Transverse colon (tissue), 4 donors: ENCODE results near the gene SYS1. TPM values are rescaled to one million over a fixed set of nuclear protein-coding genes. Genes with fewer than 3 reads are reported as not detected.

Experiments
- DNase-seq: peaks from one replicate; pipeline ENCODE4 v3.0.0-alpha.2; 2019
- H3K27ac ChIP-seq, 4 donors: fragments of 200-600 bp; sonication (generic); 2 replicates each; pipeline ENCODE4 v1.5.1; 2016 to 2018; ENCODE audit warnings: inconsistent platforms in 4 of 4
- H3K27me3 ChIP-seq: fragments of 200-600 bp; sonication (generic); 2 replicates; pipeline ENCODE4 v1.5.1; 2017; ENCODE audit warnings: inconsistent platforms
- H3K36me3 ChIP-seq, 4 donors: fragments of 200-600 bp; sonication (generic); 2 replicates each; pipeline ENCODE4 v1.5.1; 2017 to 2019; ENCODE audit warnings: inconsistent platforms in 4 of 4
- H3K4me1 ChIP-seq, 4 donors: fragments of 200-600 bp; sonication (generic); 2 replicates each; pipeline ENCODE4 v1.5.1; 2017 to 2020; ENCODE audit warnings: inconsistent platforms in 4 of 4
- H3K4me3 ChIP-seq, 4 donors: fragments of 200-600 bp; sonication (generic); 1 replicate in 1 of 4; 2 replicates in 3 of 4; pipeline versions ENCODE4 v1.5.1 to v1.6.1; 2017 to 2019; ENCODE audit warnings: inconsistent platforms in 4 of 4
- H3K9me3 ChIP-seq, 2 donors: fragments of 200-600 bp; sonication (generic); 2 replicates each; pipeline ENCODE4 v1.5.1; 2017 to 2019; ENCODE audit warnings: inconsistent platforms in 2 of 2
- CTCF ChIP-seq, 5 experiments: fragments of 200-600 bp in 3 of 5; fragments of 450-650 bp in 2 of 5; sonication (generic) in 3 of 5; IDR thresholded peaks; 1 replicate in 2 of 5; 2 replicates in 3 of 5; pipeline ENCODE4 v1.5.1; 2016 to 2017; ENCODE audit warnings: antibody characterized with exemption in 5 of 5, inconsistent platforms in 3 of 5, mild to moderate bottlenecking in 2 of 5, moderate library complexity in 1 of 5
- EP300 ChIP-seq: sonication (generic); formaldehyde crosslinking; IDR thresholded peaks from one replicate; pipeline ENCODE4 v1.6.1; 2017; ENCODE audit warnings: antibody characterized with exemption, low read depth
- POLR2A ChIP-seq: fragments of 450-650 bp; IDR thresholded peaks from one replicate; pipeline ENCODE4 v1.6.1; 2016; ENCODE audit warnings: antibody characterized with exemption, mild to moderate bottlenecking, moderate library complexity
- POLR2AphosphoS5 ChIP-seq, 3 donors: sonication (generic); formaldehyde crosslinking; IDR thresholded peaks; one replicate each; pipeline ENCODE4 v1.6.1; 2016; ENCODE audit warnings: antibody characterized with exemption in 3 of 3
- WGBS, 2 donors: methylation state at CpG; one replicate each; pipeline ENCODE4 v1.1.5; 2018; ENCODE audit warnings: low coverage in 1 of 2; 5-methylcytosine and 5-hydroxymethylcytosine counted together
- in situ Hi-C, 4 donors: fragments of 200-750 bp; cut with MboI; loops; one replicate each; pipeline versions ENCODE4 v1.15.0 to v1.15.1; 2017; ENCODE audit warnings: low sequenced_read_pairs in 3 of 4, low pct_ligation_motif_present in 1 of 4, low pct_unique_long_range_greater_than_20kb in 1 of 4
- intact Hi-C: fragments of 100-400 bp; cut with DNase I; formaldehyde crosslinking; loops from one replicate; pipeline ENCODE4 v1.15.1; 2023; ENCODE audit warnings: low total_unique reads
- total RNA-seq, 4 donors: library from RNA; depleted of rRNA; stranded (reverse); fragments of >200 nt; gene quantifications; one replicate each; pipeline ENCODE4 v1.1.0, GENCODE V29; 2016

The SYS1 gene
- total RNA-seq, 4 donors from 2014 or later, result 5.6 to 64.7 (median 38.4) TPM

GRCh38 chr20:45320948-45321595, 41.9 kb upstream of the SYS1 start:
- no peaks in the 10 kb centered on the region for H3K36me3 ChIP-seq
- peaks cover 19% of the 10 kb centered on the region for H3K27me3 ChIP-seq
- intact Hi-C loops, result no loop called here
- DNase-seq, result no peak
- 60 to 76% methylated on average over 5 of the region's 5 CpGs for WGBS, 2 donors
- no peak overlapping the region for H3K4me3 ChIP-seq
- in situ Hi-C loops, result loop anchor here in 2 of 4 donors (10.0 to 25.0 kb wide), 3 partner anchors 116 to 454 kb away; no protein-coding TSS in a partner anchor
- no peaks in the 10 kb centered on the region for H3K9me3 ChIP-seq
- H3K4me1 ChIP-seq, result peaks cover 5 to 35% (median 24%) of the 10 kb centered on the region in 4 donors
- TF ChIP-seq POLR2AphosphoS5 (IDR thresholded peaks at IDR 0.05), result no peak
- no peak for TF ChIP-seq CTCF (IDR thresholded peaks at IDR 0.05)
- TF ChIP-seq POLR2A, result no peak
- no peak for TF ChIP-seq EP300
- peak overlapping the region; percentile 3 to 67 (median 62) for H3K27ac ChIP-seq

DNA sequence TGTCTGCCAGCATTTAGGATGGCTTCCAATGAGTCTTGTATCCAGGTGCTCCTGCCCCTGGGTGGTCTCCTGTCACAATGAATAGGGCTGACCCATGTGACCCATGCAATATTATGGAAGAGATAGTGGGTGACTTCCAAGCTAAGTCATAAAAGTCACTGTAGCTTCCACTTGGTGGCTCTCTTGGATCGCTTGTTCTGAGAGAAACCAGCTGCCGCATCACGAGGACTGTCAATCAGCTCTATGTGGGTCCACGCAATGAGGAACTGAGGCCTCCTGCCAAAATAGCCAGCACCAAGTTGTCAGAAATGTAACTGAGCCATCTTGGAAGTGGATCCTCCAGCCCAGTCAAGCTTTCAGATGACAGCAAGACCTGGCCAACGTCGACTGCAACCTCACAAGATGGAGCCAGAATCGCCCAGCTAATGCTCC, 40.0 kb upstream of the SYS1 start:
- intact Hi-C loops, result no loop called here

DNA sequence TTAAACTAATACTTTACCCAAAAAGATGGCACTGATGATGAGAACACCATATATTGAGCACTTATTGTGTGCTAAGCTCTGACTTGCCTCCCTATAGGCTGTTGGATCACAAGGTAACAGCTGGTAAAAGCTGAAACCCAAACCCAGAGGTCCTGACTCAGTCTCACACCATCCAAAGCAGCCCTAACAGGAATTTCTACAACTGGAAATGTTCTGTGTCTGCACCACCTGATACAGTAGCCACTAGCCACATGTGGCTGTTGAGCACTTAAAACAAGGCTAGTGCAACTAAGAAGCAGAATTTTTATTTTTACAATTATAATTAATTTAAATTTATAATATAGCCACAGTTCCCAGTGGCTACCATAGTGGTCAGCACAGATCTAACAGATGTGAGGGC, 39.2 kb upstream of the SYS1 start:
- DNase-seq, result no peak
- in situ Hi-C loops, result loop anchor here in 2 of 4 donors (10.0 to 25.0 kb wide), 3 partner anchors 114 to 451 kb away; no protein-coding TSS in a partner anchor
- H3K36me3 ChIP-seq, result peaks cover 0 to 18% (median 3%) of the 10 kb centered on the region in 4 donors
- H3K9me3 ChIP-seq, result no peaks in the 10 kb centered on the region
- peaks cover 5 to 35% (median 24%) of the 10 kb centered on the region in 4 donors for H3K4me1 ChIP-seq
- no peak for TF ChIP-seq POLR2A
- no peak for TF ChIP-seq POLR2AphosphoS5 (IDR thresholded peaks at IDR 0.05)
- TF ChIP-seq EP300, result no peak
- no peak for TF ChIP-seq CTCF (IDR thresholded peaks at IDR 0.05)
- H3K27me3 ChIP-seq, result no peaks in the 10 kb centered on the region
- H3K27ac ChIP-seq, result peak overlapping the region in 2 of 4 donors; percentile 10 to 13
- intact Hi-C loops, result no loop called here
- H3K4me3 ChIP-seq, result no peak overlapping the region

More for the DNA sequence above, 40.0 kb upstream of the SYS1 start:
- no peak overlapping the region for H3K4me3 ChIP-seq
- TF ChIP-seq CTCF (IDR thresholded peaks at IDR 0.05) (peak in 2 of 5 experiments; percentile 23 to 43), POLR2A (no peak), POLR2AphosphoS5 (IDR thresholded peaks at IDR 0.05) (peak in 1 of 3 donors; percentile 8), EP300 (no peak)
- peak overlapping the region; percentile 22 to 67 (median 37) for H3K27ac ChIP-seq
- 41% methylated on average over 7 of the region's 7 CpGs; no CpG with 5 or more reads in 1 of the 2 donors for WGBS, 2 donors
- H3K36me3 ChIP-seq, result peaks cover 0 to 10% (median 0%) of the 10 kb centered on the region in 4 donors
- in situ Hi-C loops, result loop anchor here in 2 of 4 donors (10.0 to 25.0 kb wide), 3 partner anchors 114 to 452 kb away; no protein-coding TSS in a partner anchor
- peaks cover 5 to 35% (median 24%) of the 10 kb centered on the region in 4 donors for H3K4me1 ChIP-seq
- peak; percentile 60 for DNase-seq
- H3K27me3 ChIP-seq, result no peaks in the 10 kb centered on the region
- no peaks in the 10 kb centered on the region for H3K9me3 ChIP-seq

- no peaks in the 10 kb centered on the region for H3K27me3 ChIP-seq
- no peak overlapping the region for H3K27ac ChIP-seq
- H3K9me3 ChIP-seq, result no peaks in the 10 kb centered on the region
- intact Hi-C loops, result no loop called here
- no peak overlapping the region for H3K4me3 ChIP-seq
- TF ChIP-seq EP300, result no peak
- TF ChIP-seq CTCF (IDR thresholded peaks at IDR 0.05), result no peak
- TF ChIP-seq POLR2AphosphoS5 (IDR thresholded peaks at IDR 0.05), result no peak
- no peak for TF ChIP-seq POLR2A
- in situ Hi-C loops, result loop anchor here in 1 of 4 donors (10.0 kb wide), 1 partner anchor 449 kb away; no protein-coding TSS in a partner anchor
- no peak for DNase-seq
- H3K36me3 ChIP-seq, result peaks cover 0 to 32% (median 11%) of the 10 kb centered on the region in 4 donors
- WGBS, 2 donors, result 80 to 90% methylated on average over 2 to 6 of the region's 6 CpGs
- peaks cover 5 to 25% (median 20%) of the 10 kb centered on the region in 4 donors for H3K4me1 ChIP-seq
These were observed 37.6 kb upstream of the SYS1 start for GRCh38 chr20:45325371-45325770.
